Rectal smooth muscle tissue (tissue), 1 donor: ENCODE data around the gene IPO7.
A peak's percentile ranks its signal among the peaks of the same experiment; 100 is the strongest.
"Not testable (repeated sequence)": the region's sequence is repeated elsewhere in the genome, so short reads cannot be mapped to it uniquely, and the experiment has no call there.

Source experiments
- H3K27ac ChIP-seq: one replicate; pipeline ENCODE4 v1.7.0; 2013; ENCODE audit warnings: low read depth, low read length, inconsistent platforms
- H3K27me3 ChIP-seq: one replicate; pipeline ENCODE4 v1.7.0; 2013; ENCODE audit warnings: low read length; ENCODE audit not compliant: control insufficient read depth, insufficient read depth
- H3K36me3 ChIP-seq: one replicate; pipeline ENCODE4 v1.7.0; 2013; ENCODE audit warnings: low read length; ENCODE audit not compliant: control insufficient read depth, insufficient read depth
- H3K4me1 ChIP-seq: one replicate; pipeline ENCODE4 v1.7.0; 2013; ENCODE audit warnings: low read length; ENCODE audit not compliant: control insufficient read depth, insufficient read depth
- H3K4me3 ChIP-seq: one replicate; pipeline ENCODE4 v1.7.0; 2013; ENCODE audit warnings: low read length
- H3K9ac ChIP-seq: one replicate; pipeline ENCODE4 v1.7.0; 2013; ENCODE audit warnings: low read length

The IPO7 gene

GRCh38 chr11:9384535-9385326 is at the start of gene IPO7:
IPO7 (plus strand) TSS chr11:9384652; CDS start chr11:9384764, 112 bp downstream.
- Histone ChIP-seq H3K9ac (peak within 1 kb of the TSS; percentile 28), H3K27me3 (no peaks in the 10 kb centered on the region), H3K4me1 (peaks cover 11% of the 10 kb centered on the region), H3K27ac (peak within 1 kb of the TSS; percentile 92), H3K36me3 (no peaks in the 10 kb centered on the region), H3K4me3 (peak within 1 kb of the TSS; percentile 98)

- no peak overlapping the region for H3K9ac ChIP-seq
- H3K27me3 ChIP-seq: no peaks in the 10 kb centered on the region
- H3K36me3 ChIP-seq: no peaks in the 10 kb centered on the region
- no peak overlapping the region for H3K4me3 ChIP-seq
- H3K27ac ChIP-seq: no peak overlapping the region
- no peaks in the 10 kb centered on the region for H3K4me1 ChIP-seq
Observed at GRCh38 chr11:9341638-9342178, 42.7 kb upstream of the IPO7 start.

GRCh38 chr11:9344061-9344680 is 40.3 kb upstream of the IPO7 start:
- Histone ChIP-seq H3K4me1 (no peaks in the 10 kb centered on the region), H3K36me3 (no peaks in the 10 kb centered on the region)

GRCh38 chr11:9347100-9347499 is 37.4 kb upstream of the IPO7 start:
- H3K36me3 ChIP-seq: no peaks in the 10 kb centered on the region
- no peak overlapping the region for H3K27ac ChIP-seq
- H3K4me3 ChIP-seq: no peak overlapping the region
- no peaks in the 10 kb centered on the region for H3K4me1 ChIP-seq
- H3K9ac ChIP-seq: no peak overlapping the region
- H3K27me3 ChIP-seq: no peaks in the 10 kb centered on the region

More at GRCh38 chr11:9344061-9344680, 40.3 kb upstream of the IPO7 start:
- no peaks in the 10 kb centered on the region for H3K27me3 ChIP-seq
- no peak overlapping the region for H3K4me3 ChIP-seq
- no peak overlapping the region for H3K9ac ChIP-seq
- no peak overlapping the region for H3K27ac ChIP-seq

- H3K4me3 ChIP-seq, H3K36me3 ChIP-seq, H3K27me3 ChIP-seq, H3K9ac ChIP-seq, H3K27ac ChIP-seq, H3K4me1 ChIP-seq: not testable (repeated sequence)
Observed at GRCh38 chr11:9347779-9348178, 36.7 kb upstream of the IPO7 start.

GRCh38 chr11:9351321-9351881 is 33.1 kb upstream of the IPO7 start:
- H3K4me3 ChIP-seq: no peak overlapping the region
- no peaks in the 10 kb centered on the region for H3K36me3 ChIP-seq
- no peak overlapping the region for H3K27ac ChIP-seq
- no peaks in the 10 kb centered on the region for H3K4me1 ChIP-seq
- no peaks in the 10 kb centered on the region for H3K27me3 ChIP-seq
- no peak overlapping the region for H3K9ac ChIP-seq

GRCh38 chr11:9357041-9357440 is 27.4 kb upstream of the IPO7 start:
- H3K4me1 ChIP-seq: no peaks in the 10 kb centered on the region
- no peaks in the 10 kb centered on the region for H3K36me3 ChIP-seq
- no peak overlapping the region for H3K27ac ChIP-seq
- no peak overlapping the region for H3K9ac ChIP-seq
- no peaks in the 10 kb centered on the region for H3K27me3 ChIP-seq
- H3K4me3 ChIP-seq: no peak overlapping the region

- H3K27me3 ChIP-seq, H3K4me1 ChIP-seq, H3K36me3 ChIP-seq, H3K27ac ChIP-seq, H3K4me3 ChIP-seq, H3K9ac ChIP-seq: not testable (repeated sequence)
Observed at GRCh38 chr11:9360862-9361622, 23.4 kb upstream of the IPO7 start.

- H3K4me1 ChIP-seq: peaks cover 6% of the 10 kb centered on the region
- H3K9ac ChIP-seq: no peak overlapping the region
- peak overlapping the region; percentile 99 for H3K27ac ChIP-seq
- H3K27me3 ChIP-seq: no peaks in the 10 kb centered on the region
- H3K4me3 ChIP-seq: no peak overlapping the region
- H3K36me3 ChIP-seq: no peaks in the 10 kb centered on the region
Observed at GRCh38 chr11:9362393-9362863, 22.0 kb upstream of the IPO7 start.

- Histone ChIP-seq H3K27ac (peak overlapping the region; percentile 99), H3K4me1 (peaks cover 6% of the 10 kb centered on the region), H3K9ac (peak overlapping the region; percentile 96), H3K4me3 (peak overlapping the region; percentile 84), H3K27me3 (no peaks in the 10 kb centered on the region), H3K36me3 (no peaks in the 10 kb centered on the region)
Observed at GRCh38 chr11:9363954-9364912, 20.2 kb upstream of the IPO7 start.

- H3K27ac ChIP-seq: no peak overlapping the region
- H3K27me3 ChIP-seq: no peaks in the 10 kb centered on the region
- no peaks in the 10 kb centered on the region for H3K36me3 ChIP-seq
- no peak overlapping the region for H3K4me3 ChIP-seq
- no peak overlapping the region for H3K9ac ChIP-seq
- H3K4me1 ChIP-seq: peaks cover 6% of the 10 kb centered on the region
Observed at GRCh38 chr11:9367551-9367950, 16.9 kb upstream of the IPO7 start.
